ENCODE results near the gene LRRC4C.

Gene LRRC4C

GRCh38 chr11:40391679-40392078 is 1067.8 kb downstream of the LRRC4C start:
- Mint-ChIP-seq H3K27ac (no peak overlapping the region), H3K9me3 (peaks cover 11 to 13% of the 10 kb centered on the region in 2 donors), H3K4me1 (ENCODE audit: low read depth in 2 of 2) (no peaks in the 10 kb centered on the region), H3K27me3 (no peaks in the 10 kb centered on the region), H3K4me3 (no peak overlapping the region), H3K36me3 (ENCODE audit: insufficient read depth) (no peaks in the 10 kb centered on the region)
- DNase-seq (no peak), ATAC-seq (replicated peaks) (no peak)

- Mint-ChIP-seq H3K4me1 (ENCODE audit: low read depth in 2 of 2) (no peaks in the 10 kb centered on the region), H3K4me3 (no peak overlapping the region), H3K27ac (no peak overlapping the region), H3K36me3 (ENCODE audit: insufficient read depth) (no peaks in the 10 kb centered on the region), H3K9me3 (peaks cover 9 to 13% of the 10 kb centered on the region in 2 donors), H3K27me3 (no peaks in the 10 kb centered on the region)
- no peak for DNase-seq
- ATAC-seq (replicated peaks) = no peak
Measured at GRCh38 chr11:40388097-40388818, 1071.2 kb downstream of the LRRC4C start.

- no peaks in the 10 kb centered on the region for H3K36me3 Mint-ChIP-seq (ENCODE audit: insufficient read depth)
- no peak for DNase-seq
- peaks cover 9 to 13% of the 10 kb centered on the region in 2 donors for H3K9me3 Mint-ChIP-seq
- no peak for ATAC-seq (replicated peaks)
- no peak overlapping the region for H3K27ac Mint-ChIP-seq
- no peak overlapping the region for H3K4me3 Mint-ChIP-seq
- no peaks in the 10 kb centered on the region for H3K27me3 Mint-ChIP-seq
- H3K4me1 Mint-ChIP-seq (ENCODE audit: low read depth in 2 of 2) = no peaks in the 10 kb centered on the region
Measured at GRCh38 chr11:40387240-40387980, 1072.0 kb downstream of the LRRC4C start.

- DNase-seq = no peak
- no peak for ATAC-seq (replicated peaks)
- H3K4me1 Mint-ChIP-seq (ENCODE audit: low read depth in 2 of 2) = no peaks in the 10 kb centered on the region
- no peaks in the 10 kb centered on the region for H3K27me3 Mint-ChIP-seq
- no peak overlapping the region for H3K27ac Mint-ChIP-seq
- no peak overlapping the region for H3K4me3 Mint-ChIP-seq
- H3K36me3 Mint-ChIP-seq (ENCODE audit: insufficient read depth) = no peaks in the 10 kb centered on the region
- H3K9me3 Mint-ChIP-seq = peaks cover 6 to 8% of the 10 kb centered on the region in 2 donors
Measured at GRCh38 chr11:40384991-40385390, 1074.5 kb downstream of the LRRC4C start.

- Mint-ChIP-seq H3K36me3 (ENCODE audit: insufficient read depth) (no peaks in the 10 kb centered on the region), H3K4me3 (no peak overlapping the region), H3K9me3 (peaks cover 0 to 7% of the 10 kb centered on the region in 2 donors), H3K4me1 (ENCODE audit: low read depth in 2 of 2) (no peaks in the 10 kb centered on the region), H3K27me3 (no peaks in the 10 kb centered on the region), H3K27ac (no peak overlapping the region)
- ATAC-seq (replicated peaks) (no peak), DNase-seq (no peak)
Measured at GRCh38 chr11:40381481-40381880, 1078.0 kb downstream of the LRRC4C start.

GRCh38 chr11:40380835-40381234 is 1078.6 kb downstream of the LRRC4C start:
- Mint-ChIP-seq H3K4me1 (ENCODE audit: low read depth in 2 of 2) (no peaks in the 10 kb centered on the region), H3K27me3 (no peaks in the 10 kb centered on the region), H3K27ac (no peak overlapping the region), H3K9me3 (peaks cover 0 to 8% of the 10 kb centered on the region in 2 donors), H3K4me3 (no peak overlapping the region), H3K36me3 (ENCODE audit: insufficient read depth) (no peaks in the 10 kb centered on the region)
- DNase-seq (no peak), ATAC-seq (replicated peaks) (no peak)

- no peaks in the 10 kb centered on the region for H3K27me3 Mint-ChIP-seq
- ATAC-seq (replicated peaks) = no peak
- no peaks in the 10 kb centered on the region for H3K36me3 Mint-ChIP-seq (ENCODE audit: insufficient read depth)
- no peaks in the 10 kb centered on the region for H3K4me1 Mint-ChIP-seq (ENCODE audit: low read depth in 2 of 2)
- H3K4me3 Mint-ChIP-seq = no peak overlapping the region
- no peak for DNase-seq
- no peak overlapping the region for H3K27ac Mint-ChIP-seq
- peaks cover 0 to 8% of the 10 kb centered on the region in 2 donors for H3K9me3 Mint-ChIP-seq
Measured at GRCh38 chr11:40376331-40376730, 1083.1 kb downstream of the LRRC4C start.

- peaks cover 6% of the 10 kb centered on the region in 2 donors for H3K9me3 Mint-ChIP-seq
- no peak for ATAC-seq (replicated peaks)
- H3K4me3 Mint-ChIP-seq = no peak overlapping the region
- no peak overlapping the region for H3K27ac Mint-ChIP-seq
- no peaks in the 10 kb centered on the region for H3K27me3 Mint-ChIP-seq
- no peaks in the 10 kb centered on the region for H3K4me1 Mint-ChIP-seq (ENCODE audit: low read depth in 2 of 2)
- DNase-seq = no peak
- no peaks in the 10 kb centered on the region for H3K36me3 Mint-ChIP-seq (ENCODE audit: insufficient read depth)
Measured at GRCh38 chr11:40370821-40371616, 1088.4 kb downstream of the LRRC4C start.

GRCh38 chr11:40360206-40360798 is 1099.2 kb downstream of the LRRC4C start:
- DNase-seq = no peak
- Mint-ChIP-seq H3K36me3 (ENCODE audit: insufficient read depth) (no peaks in the 10 kb centered on the region), H3K27ac (no peak overlapping the region), H3K9me3 (peaks cover 20 to 40% of the 10 kb centered on the region in 2 donors), H3K4me1 (ENCODE audit: low read depth in 2 of 2) (no peaks in the 10 kb centered on the region), H3K4me3 (no peak overlapping the region), H3K27me3 (no peaks in the 10 kb centered on the region)
- no peak for ATAC-seq (replicated peaks)

- Mint-ChIP-seq H3K36me3 (ENCODE audit: insufficient read depth) (no peaks in the 10 kb centered on the region), H3K4me1 (ENCODE audit: low read depth in 2 of 2) (no peaks in the 10 kb centered on the region), H3K27me3 (no peaks in the 10 kb centered on the region), H3K4me3 (no peak overlapping the region), H3K9me3 (peaks cover 14 to 37% of the 10 kb centered on the region in 2 donors), H3K27ac (no peak overlapping the region)
- ATAC-seq (replicated peaks) = no peak
- no peak for DNase-seq
Measured at GRCh38 chr11:40354121-40354520, 1105.3 kb downstream of the LRRC4C start.

- ATAC-seq (replicated peaks) = no peak
- H3K27ac Mint-ChIP-seq = no peak overlapping the region
- no peak for DNase-seq
- no peaks in the 10 kb centered on the region for H3K4me1 Mint-ChIP-seq (ENCODE audit: low read depth in 2 of 2)
- H3K36me3 Mint-ChIP-seq (ENCODE audit: insufficient read depth) = no peaks in the 10 kb centered on the region
- H3K9me3 Mint-ChIP-seq = peaks cover 11 to 14% of the 10 kb centered on the region in 2 donors
- no peaks in the 10 kb centered on the region for H3K27me3 Mint-ChIP-seq
- H3K4me3 Mint-ChIP-seq = no peak overlapping the region
Measured at GRCh38 chr11:40340911-40341310, 1118.5 kb downstream of the LRRC4C start.

GRCh38 chr11:40338739-40339138 is 1120.7 kb downstream of the LRRC4C start:
- H3K4me1 Mint-ChIP-seq (ENCODE audit: low read depth in 2 of 2) = no peaks in the 10 kb centered on the region
- H3K9me3 Mint-ChIP-seq = peaks cover 9 to 14% of the 10 kb centered on the region in 2 donors
- no peaks in the 10 kb centered on the region for H3K27me3 Mint-ChIP-seq
- H3K4me3 Mint-ChIP-seq = no peak overlapping the region
- DNase-seq (no peak), ATAC-seq (replicated peaks) (no peak)
- no peak overlapping the region for H3K27ac Mint-ChIP-seq
- H3K36me3 Mint-ChIP-seq (ENCODE audit: insufficient read depth) = no peaks in the 10 kb centered on the region

GRCh38 chr11:40338062-40338461 is 1121.4 kb downstream of the LRRC4C start:
- no peak overlapping the region for H3K27ac Mint-ChIP-seq
- no peaks in the 10 kb centered on the region for H3K36me3 Mint-ChIP-seq (ENCODE audit: insufficient read depth)
- H3K27me3 Mint-ChIP-seq = no peaks in the 10 kb centered on the region
- H3K4me1 Mint-ChIP-seq (ENCODE audit: low read depth in 2 of 2) = no peaks in the 10 kb centered on the region
- no peak for DNase-seq
- no peak for ATAC-seq (replicated peaks)
- peaks cover 9 to 14% of the 10 kb centered on the region in 2 donors for H3K9me3 Mint-ChIP-seq
- H3K4me3 Mint-ChIP-seq = no peak overlapping the region
